K562 (cell line): ENCODE results near the gene NYNRIN. TPM values are rescaled to one million over a fixed set of nuclear protein-coding genes. Genes with fewer than 3 reads are reported as not detected.
A peak's percentile ranks its signal among the peaks of the same experiment; 100 is the strongest.

Source experiments
- ATF7 ChIP-seq: fragments of 450-650 bp; IDR thresholded peaks from 2 replicates; pipeline ENCODE4 v1.7.1; 2014; ENCODE audit warnings: mild to moderate bottlenecking, moderate library complexity
- CCNT2 ChIP-seq: IDR thresholded peaks from 2 replicates; pipeline ENCODE4 v1.6.1; 2011; ENCODE audit warnings: borderline replicate concordance, low read depth, mild to moderate bottlenecking, moderate library complexity, mixed read lengths, low read length; ENCODE audit not compliant: insufficient read length; ENCODE audit errors: extremely low read depth
- EGR1 ChIP-seq: fragments of 450-650 bp; conservative IDR thresholded peaks from 2 replicates; pipeline ENCODE4 v1.6.1; 2017; ENCODE audit warnings: mild to moderate bottlenecking
- ERF ChIP-seq: fragments of 450-650 bp; formaldehyde crosslinking; IDR thresholded peaks from 2 replicates; pipeline ENCODE4 v1.4.0; 2020; ENCODE audit warnings: mild to moderate bottlenecking, mixed read lengths
- FOXJ2 ChIP-seq: fragments of 200-800 bp; sonication (Bioruptor generic); IDR thresholded peaks from 2 replicates; pipeline ENCODE4 v1.6.1; 2016; ENCODE audit warnings: missing genetic modification characterization, missing compliant biosample characterization
- FOXP1 ChIP-seq: sonication (generic); formaldehyde crosslinking; IDR thresholded peaks from 2 replicates; pipeline ENCODE4 v1.8.0; 2022; ENCODE audit warnings: mild to moderate bottlenecking, missing genetic modification reagents
- GTF2E2 ChIP-seq: fragments of 200-800 bp; sonication (Bioruptor generic); IDR thresholded peaks from 2 replicates; pipeline ENCODE4 v1.6.1; 2016; ENCODE audit warnings: missing genetic modification characterization, missing compliant biosample characterization
- HDAC2 ChIP-seq: fragments of 450-650 bp; IDR thresholded peaks from 2 replicates; pipeline ENCODE4 v1.6.1; 2016; ENCODE audit warnings: mild to moderate bottlenecking
- MED1 ChIP-seq: sonication (generic); formaldehyde crosslinking; IDR thresholded peaks from 2 replicates; pipeline ENCODE4 v1.8.1; 2023; ENCODE audit warnings: missing genetic modification reagents, borderline replicate concordance
- NR2C2 ChIP-seq, 2 experiments: fragments of 200-800 bp in 1 of 2; sonication (Bioruptor generic) in 1 of 2; sonication (generic) in 1 of 2; formaldehyde crosslinking in 1 of 2; IDR thresholded peaks; 2 replicates each; pipeline versions ENCODE4 v1.6.1 to v1.8.0; 2016 to 2022; ENCODE audit warnings: mild to moderate bottlenecking in 1 of 2, missing compliant biosample characterization in 1 of 2, missing genetic modification characterization in 1 of 2, missing genetic modification reagents in 1 of 2
- RBM14 ChIP-seq: fragments of 200-400 bp; formaldehyde crosslinking; IDR thresholded peaks from 2 replicates; pipeline ENCODE4 v1.6.1; 2018; ENCODE audit warnings: low read depth, mild to moderate bottlenecking, low read length, moderate library complexity, borderline replicate concordance; ENCODE audit not compliant: insufficient read depth
- RBM25 ChIP-seq: fragments of 200-400 bp; formaldehyde crosslinking; IDR thresholded peaks from 2 replicates; pipeline ENCODE4 v1.6.1; 2018; ENCODE audit warnings: low read length, low read depth, moderate library complexity; ENCODE audit not compliant: severe bottlenecking
- RBM34 ChIP-seq: fragments of 200-400 bp; formaldehyde crosslinking; IDR thresholded peaks from 2 replicates; pipeline ENCODE4 v1.6.1; 2018; ENCODE audit warnings: low read length, borderline replicate concordance; ENCODE audit not compliant: insufficient read depth
- RBM39 ChIP-seq: fragments of 200-400 bp; formaldehyde crosslinking; optimal IDR thresholded peaks from 2 replicates; pipeline ENCODE3; 2018; ENCODE audit warnings: low read depth, low read length
- RUNX1 ChIP-seq: sonication (generic); IDR thresholded peaks from 2 replicates; pipeline ENCODE4 v1.6.1; 2016; ENCODE audit warnings: antibody characterized with exemption, low read depth
- SPI1 ChIP-seq: IDR thresholded peaks from 2 replicates; pipeline ENCODE4 v1.6.1; 2011; ENCODE audit warnings: low read depth, low read length, control low read depth, borderline replicate concordance
- TCF3 ChIP-seq: sonication (generic); formaldehyde crosslinking; IDR thresholded peaks from 2 replicates; pipeline ENCODE4 v1.4.0; 2020; ENCODE audit warnings: mild to moderate bottlenecking, missing genetic modification reagents
- U2AF1 ChIP-seq: fragments of 200-400 bp; formaldehyde crosslinking; optimal IDR thresholded peaks from 2 replicates; pipeline ENCODE3; 2017; ENCODE audit warnings: mild to moderate bottlenecking, low read depth, low read length, moderate library complexity
- polyA plus RNA-seq, 8 experiments: library from polyadenylated mRNA; depleted of rRNA in 4 of 8; stranded (reverse) in 5 of 8; unstranded in 3 of 8; fragments of >200 nt; fragmentation: Nextera tagmentation in 2 of 8; fragmentation: Illumina TruSeq in 1 of 8; extraction: Ambion mirVana in 2 of 8; extraction: Trizol in 1 of 8; gene quantifications; 2 replicates each; pipeline versions ENCODE4 v1.2.1 to v1.2.3, GENCODE V29; 2011 to 2014; ENCODE audit warnings: inconsistent platforms in 1 of 8, missing spikeins in 1 of 8
- total RNA-seq, 7 experiments: library from RNA; depleted of rRNA in 6 of 7; stranded (reverse); fragments of >200 nt in 6 of 7; fragmentation: Illumina TruSeq in 2 of 7; extraction: Trizol in 2 of 7; gene quantifications; 2 replicates each; pipeline versions ENCODE4 v1.2.1 to v1.2.3, GENCODE V29; 2011 to 2021; ENCODE audit warnings: low replicate concordance in 1 of 7
- TF ChIP-seq, protein P1 (sequence below): fragments of 200-400 bp; formaldehyde crosslinking; IDR thresholded peaks from 2 replicates; pipeline ENCODE4 v1.6.1; 2017; ENCODE audit warnings: mild to moderate bottlenecking, low read depth, low read length, moderate library complexity
- TF ChIP-seq, protein P2 (sequence below): fragments of 450-650 bp; IDR thresholded peaks from 2 replicates; pipeline ENCODE4 v1.6.1; 2018; ENCODE audit not compliant: partially characterized antibody
- TF ChIP-seq, protein P3 (sequence below): fragments of 250-450 bp; sonication (Bioruptor Pico); IDR thresholded peaks from 2 replicates; pipeline ENCODE4 v1.5.0; 2020; ENCODE audit warnings: mild to moderate bottlenecking

Gene NYNRIN
- total and polyA plus RNA-seq, 9 of the 15 experiments (the other 6 are each of a cell fraction or from before 2014, with no cell fraction given): 0.04 to 1.2 (median 0.28) TPM

DNA sequence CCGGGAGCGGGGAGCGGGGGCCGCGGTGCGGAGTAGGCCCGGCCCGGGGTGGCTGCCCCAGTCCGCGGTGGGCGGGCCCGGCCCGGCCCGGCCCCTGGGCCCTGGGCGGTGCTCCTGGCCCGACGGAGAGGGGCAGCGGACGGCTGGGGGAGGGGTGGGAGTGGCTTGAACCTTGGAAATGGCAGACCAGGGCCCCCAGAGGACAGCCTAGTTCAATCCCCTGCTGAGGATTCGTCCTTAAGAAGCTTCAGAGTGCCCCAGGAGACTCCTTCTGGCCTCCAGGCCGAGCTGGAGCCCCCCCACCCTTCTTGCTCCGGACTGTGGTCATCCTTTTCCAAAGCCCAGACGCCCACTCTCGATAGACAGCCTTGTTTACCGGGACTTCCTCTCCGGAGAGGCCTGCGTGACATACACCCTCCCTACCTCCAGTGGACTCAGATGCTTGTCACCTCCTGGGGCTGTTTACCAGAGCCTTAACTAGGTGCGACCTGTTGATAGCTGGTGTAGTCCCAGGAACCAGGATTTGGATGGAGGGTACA lies 31.4 kb downstream of the NYNRIN start (continued):
- no peak for TF ChIP-seq U2AF1
- no peak for TF ChIP-seq RBM39
- no peak for TF ChIP-seq ERF
- TF ChIP-seq ATF7: no peak
- peak; percentile 10 for TF ChIP-seq CCNT2
- no peak for TF ChIP-seq RBM14
- 0 out of 2 replicates have a peak, but pooled peaks have one; percentile 27 for TF ChIP-seq HDAC2
- TF ChIP-seq RBM25: no peak
- peak; percentile 16; the same call in 1 of the 2 replicates for TF ChIP-seq TCF3 (CRISPR knock-in tag)
- no peak for TF ChIP-seq RBM34
- no peak for TF ChIP-seq RUNX1
- TF ChIP-seq, protein P1, sequence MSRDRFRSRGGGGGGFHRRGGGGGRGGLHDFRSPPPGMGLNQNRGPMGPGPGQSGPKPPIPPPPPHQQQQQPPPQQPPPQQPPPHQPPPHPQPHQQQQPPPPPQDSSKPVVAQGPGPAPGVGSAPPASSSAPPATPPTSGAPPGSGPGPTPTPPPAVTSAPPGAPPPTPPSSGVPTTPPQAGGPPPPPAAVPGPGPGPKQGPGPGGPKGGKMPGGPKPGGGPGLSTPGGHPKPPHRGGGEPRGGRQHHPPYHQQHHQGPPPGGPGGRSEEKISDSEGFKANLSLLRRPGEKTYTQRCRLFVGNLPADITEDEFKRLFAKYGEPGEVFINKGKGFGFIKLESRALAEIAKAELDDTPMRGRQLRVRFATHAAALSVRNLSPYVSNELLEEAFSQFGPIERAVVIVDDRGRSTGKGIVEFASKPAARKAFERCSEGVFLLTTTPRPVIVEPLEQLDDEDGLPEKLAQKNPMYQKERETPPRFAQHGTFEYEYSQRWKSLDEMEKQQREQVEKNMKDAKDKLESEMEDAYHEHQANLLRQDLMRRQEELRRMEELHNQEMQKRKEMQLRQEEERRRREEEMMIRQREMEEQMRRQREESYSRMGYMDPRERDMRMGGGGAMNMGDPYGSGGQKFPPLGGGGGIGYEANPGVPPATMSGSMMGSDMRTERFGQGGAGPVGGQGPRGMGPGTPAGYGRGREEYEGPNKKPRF: no peak
- TF ChIP-seq FOXJ2 (tag): 0 out of 2 replicates have a peak, but pooled peaks have one; percentile 36
- TF ChIP-seq FOXP1: no peak
- no peak for TF ChIP-seq MED1 (CRISPR knock-in tag)
- peak; percentile 78; the same call in 1 of the 2 replicates for TF ChIP-seq GTF2E2 (tag)
- TF ChIP-seq EGR1: peak; percentile 68
- no peak for TF ChIP-seq NR2C2 (CRISPR knock-in tag; IDR thresholded peaks at IDR 0.05)
- TF ChIP-seq NR2C2 (tag; IDR thresholded peaks at IDR 0.05): peak; percentile 40
- TF ChIP-seq, protein P2, sequence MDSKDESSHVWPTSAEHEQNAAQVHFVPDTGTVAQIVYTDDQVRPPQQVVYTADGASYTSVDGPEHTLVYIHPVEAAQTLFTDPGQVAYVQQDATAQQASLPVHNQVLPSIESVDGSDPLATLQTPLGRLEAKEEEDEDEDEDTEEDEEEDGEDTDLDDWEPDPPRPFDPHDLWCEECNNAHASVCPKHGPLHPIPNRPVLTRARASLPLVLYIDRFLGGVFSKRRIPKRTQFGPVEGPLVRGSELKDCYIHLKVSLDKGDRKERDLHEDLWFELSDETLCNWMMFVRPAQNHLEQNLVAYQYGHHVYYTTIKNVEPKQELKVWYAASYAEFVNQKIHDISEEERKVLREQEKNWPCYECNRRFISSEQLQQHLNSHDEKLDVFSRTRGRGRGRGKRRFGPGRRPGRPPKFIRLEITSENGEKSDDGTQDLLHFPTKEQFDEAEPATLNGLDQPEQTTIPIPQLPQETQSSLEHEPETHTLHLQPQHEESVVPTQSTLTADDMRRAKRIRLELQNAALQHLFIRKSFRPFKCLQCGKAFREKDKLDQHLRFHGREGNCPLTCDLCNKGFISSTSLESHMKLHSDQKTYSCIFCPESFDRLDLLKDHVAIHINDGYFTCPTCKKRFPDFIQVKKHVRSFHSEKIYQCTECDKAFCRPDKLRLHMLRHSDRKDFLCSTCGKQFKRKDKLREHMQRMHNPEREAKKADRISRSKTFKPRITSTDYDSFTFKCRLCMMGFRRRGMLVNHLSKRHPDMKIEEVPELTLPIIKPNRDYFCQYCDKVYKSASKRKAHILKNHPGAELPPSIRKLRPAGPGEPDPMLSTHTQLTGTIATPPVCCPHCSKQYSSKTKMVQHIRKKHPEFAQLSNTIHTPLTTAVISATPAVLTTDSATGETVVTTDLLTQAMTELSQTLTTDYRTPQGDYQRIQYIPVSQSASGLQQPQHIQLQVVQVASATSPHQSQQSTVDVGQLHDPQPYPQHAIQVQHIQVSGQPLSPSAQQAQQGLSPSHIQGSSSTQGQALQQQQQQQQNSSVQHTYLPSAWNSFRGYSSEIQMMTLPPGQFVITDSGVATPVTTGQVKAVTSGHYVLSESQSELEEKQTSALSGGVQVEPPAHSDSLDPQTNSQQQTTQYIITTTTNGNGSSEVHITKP: peak; percentile 75
- TF ChIP-seq, protein P3, sequence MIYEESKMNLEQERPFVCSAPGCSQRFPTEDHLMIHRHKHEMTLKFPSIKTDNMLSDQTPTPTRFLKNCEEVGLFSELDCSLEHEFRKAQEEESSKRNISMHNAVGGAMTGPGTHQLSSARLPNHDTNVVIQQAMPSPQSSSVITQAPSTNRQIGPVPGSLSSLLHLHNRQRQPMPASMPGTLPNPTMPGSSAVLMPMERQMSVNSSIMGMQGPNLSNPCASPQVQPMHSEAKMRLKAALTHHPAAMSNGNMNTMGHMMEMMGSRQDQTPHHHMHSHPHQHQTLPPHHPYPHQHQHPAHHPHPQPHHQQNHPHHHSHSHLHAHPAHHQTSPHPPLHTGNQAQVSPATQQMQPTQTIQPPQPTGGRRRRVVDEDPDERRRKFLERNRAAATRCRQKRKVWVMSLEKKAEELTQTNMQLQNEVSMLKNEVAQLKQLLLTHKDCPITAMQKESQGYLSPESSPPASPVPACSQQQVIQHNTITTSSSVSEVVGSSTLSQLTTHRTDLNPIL (CRISPR knock-in tag): no peak
- TF ChIP-seq SPI1: peak; percentile 80
